Prostate gland (tissue), 2 donors: ENCODE measurements around the gene TMEM181.

ENCODE experiments used
- POLR2A ChIP-seq: fragments of 450-650 bp; IDR thresholded peaks from one replicate; pipeline ENCODE4 v1.6.1; 2016; ENCODE audit warnings: antibody characterized with exemption, mild to moderate bottlenecking
- TF ChIP-seq, protein P1 (sequence below), 4 experiments: fragments of 200-600 bp in 2 of 4; fragments of 450-650 bp in 2 of 4; sonication (generic) in 2 of 4; IDR thresholded peaks; 1 replicate in 3 of 4; 2 replicates in 1 of 4; pipeline ENCODE4 v1.5.1; 2016 to 2019; ENCODE audit warnings: antibody characterized with exemption in 4 of 4, mild to moderate bottlenecking in 2 of 4, moderate library complexity in 2 of 4

DNA sequence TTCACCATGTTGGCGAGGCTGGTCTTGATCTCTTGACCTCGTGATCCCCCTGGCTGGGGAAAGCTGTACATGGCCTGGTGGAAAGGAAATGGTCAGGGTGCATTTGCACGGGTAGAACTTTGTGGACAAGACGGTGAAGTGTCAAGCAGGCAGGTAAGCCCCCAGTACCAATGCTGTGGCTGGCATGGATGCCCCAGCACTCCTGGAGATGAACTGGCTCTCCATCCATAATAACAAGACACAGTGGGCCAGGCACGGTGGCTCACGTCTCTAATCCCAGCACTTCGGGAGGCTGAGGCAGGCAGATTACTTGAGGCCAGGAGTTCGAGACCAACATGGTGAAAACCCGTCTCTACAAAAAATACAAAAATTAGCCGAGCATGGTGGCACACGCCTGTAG, 37.3 kb upstream of the TMEM181 start:
- TF ChIP-seq, protein P1, sequence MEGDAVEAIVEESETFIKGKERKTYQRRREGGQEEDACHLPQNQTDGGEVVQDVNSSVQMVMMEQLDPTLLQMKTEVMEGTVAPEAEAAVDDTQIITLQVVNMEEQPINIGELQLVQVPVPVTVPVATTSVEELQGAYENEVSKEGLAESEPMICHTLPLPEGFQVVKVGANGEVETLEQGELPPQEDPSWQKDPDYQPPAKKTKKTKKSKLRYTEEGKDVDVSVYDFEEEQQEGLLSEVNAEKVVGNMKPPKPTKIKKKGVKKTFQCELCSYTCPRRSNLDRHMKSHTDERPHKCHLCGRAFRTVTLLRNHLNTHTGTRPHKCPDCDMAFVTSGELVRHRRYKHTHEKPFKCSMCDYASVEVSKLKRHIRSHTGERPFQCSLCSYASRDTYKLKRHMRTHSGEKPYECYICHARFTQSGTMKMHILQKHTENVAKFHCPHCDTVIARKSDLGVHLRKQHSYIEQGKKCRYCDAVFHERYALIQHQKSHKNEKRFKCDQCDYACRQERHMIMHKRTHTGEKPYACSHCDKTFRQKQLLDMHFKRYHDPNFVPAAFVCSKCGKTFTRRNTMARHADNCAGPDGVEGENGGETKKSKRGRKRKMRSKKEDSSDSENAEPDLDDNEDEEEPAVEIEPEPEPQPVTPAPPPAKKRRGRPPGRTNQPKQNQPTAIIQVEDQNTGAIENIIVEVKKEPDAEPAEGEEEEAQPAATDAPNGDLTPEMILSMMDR (IDR thresholded peaks at IDR 0.05), result no peak
- no peak for TF ChIP-seq POLR2A
